HG03097 (cell line): ENCODE measurements around the gene DPY19L3.
"Not testable (repeated sequence)": the region's sequence is repeated elsewhere in the genome, so short reads cannot be mapped to it uniquely, and the experiment has no call there.

ENCODE experiments used
- ATAC-seq: cut with Tn5 transposase; IDR thresholded peaks from one replicate; pipeline ENCODE4 v1.9.1; 2021; ENCODE audit not compliant: unreplicated experiment, low FRiP score

Gene DPY19L3

GRCh38 chr19:32497391-32497790 lies 91.8 kb downstream of the DPY19L3 start:
- no peak for ATAC-seq

GRCh38 chr19:32498648-32499200 lies 93.2 kb downstream of the DPY19L3 start:
- ATAC-seq = no peak

- not testable (repeated sequence) for ATAC-seq
Measured at GRCh38 chr19:32512498-32512897, 106.9 kb downstream of the DPY19L3 start.

DNA sequence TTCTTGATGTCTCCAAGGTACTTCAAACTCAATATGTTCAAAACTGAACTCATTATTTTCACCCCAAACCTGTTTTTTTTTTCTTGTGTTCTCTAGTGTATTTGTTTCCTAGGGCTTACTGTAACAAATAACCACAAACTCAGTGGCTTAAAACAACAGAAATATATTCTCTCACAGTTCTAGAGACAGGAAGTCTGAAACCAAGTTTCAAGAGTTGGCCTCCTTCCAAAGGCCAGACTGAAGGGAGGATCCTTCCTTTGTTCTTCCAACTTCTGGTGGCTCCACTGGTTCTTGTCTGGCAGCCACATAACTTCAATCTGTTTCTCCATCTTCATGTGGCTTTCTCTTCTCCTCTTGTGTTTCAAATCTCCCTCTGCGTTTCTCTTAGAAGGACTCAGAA lies 113.5 kb downstream of the DPY19L3 start:
- no peak for ATAC-seq

GRCh38 chr19:32522967-32523366 lies 117.4 kb downstream of the DPY19L3 start:
- no peak for ATAC-seq

DNA sequence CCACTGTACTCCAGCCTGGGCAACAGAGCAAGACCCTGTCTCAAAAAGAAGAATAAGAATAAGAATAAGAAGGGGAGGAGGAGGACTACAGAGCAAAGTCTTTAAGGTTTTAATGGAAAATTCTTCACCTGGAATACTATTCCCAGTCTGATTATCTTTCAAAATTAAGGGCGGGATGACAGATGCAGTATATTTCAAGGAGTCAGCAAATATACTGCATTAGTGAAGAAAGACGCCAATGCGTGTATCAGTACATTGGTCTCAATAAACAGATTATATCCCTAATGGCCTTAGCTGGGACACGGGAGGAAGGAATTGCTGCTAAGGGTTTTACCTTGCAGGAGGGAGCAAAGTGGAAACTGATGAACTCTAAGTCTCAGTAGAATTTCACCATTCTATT lies 121.3 kb downstream of the DPY19L3 start:
- no peak for ATAC-seq

GRCh38 chr19:32530773-32531172 lies 125.2 kb downstream of the DPY19L3 start:
- no peak for ATAC-seq

DNA sequence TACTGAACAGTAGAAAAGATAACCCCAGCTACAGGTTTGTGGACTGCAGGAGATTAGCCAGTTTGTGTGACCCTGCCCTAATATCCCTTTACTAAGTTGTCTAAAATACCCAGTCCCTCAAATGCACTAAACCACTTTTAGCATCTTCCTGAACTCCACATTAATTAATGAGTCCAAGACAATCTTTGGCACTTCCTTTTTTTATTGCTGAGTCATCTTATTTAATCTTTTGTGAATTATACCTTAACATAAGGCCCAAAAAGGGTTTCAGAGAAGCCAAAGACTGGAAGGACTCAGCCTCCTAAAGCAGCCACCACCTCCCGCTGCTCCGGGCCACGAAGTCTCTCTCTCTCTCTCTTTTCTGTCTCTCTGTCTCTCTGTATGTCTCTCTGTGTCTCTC lies 126.7 kb downstream of the DPY19L3 start:
- ATAC-seq = no peak
